Glutamatergic neuron (in vitro differentiated cells): Measurements from ENCODE around the gene CACNA1D. TPM values are rescaled to one million over a fixed set of nuclear protein-coding genes. Genes with fewer than 3 reads are reported as not detected.
A peak's percentile ranks its signal among the peaks of the same experiment; 100 is the strongest.
"Not testable (repeated sequence)": the region's sequence is repeated elsewhere in the genome, so short reads cannot be mapped to it uniquely, and the experiment has no call there.

Source experiments
- DNase-seq: peaks from one replicate; pipeline ENCODE4 v3.0.0; 2022
- H3K27ac Mint-ChIP-seq: one replicate; pipeline ENCODE4 v1.8.0; 2020; ENCODE audit warnings: mild to moderate bottlenecking, mixed read lengths, inconsistent platforms; ENCODE audit not compliant: unreplicated experiment
- H3K27me3 Mint-ChIP-seq: one replicate; pipeline ENCODE4 v1.8.0; 2020; ENCODE audit warnings: mild to moderate bottlenecking, moderate library complexity, mixed read lengths, inconsistent platforms; ENCODE audit not compliant: unreplicated experiment
- H3K36me3 Mint-ChIP-seq: one replicate; pipeline ENCODE4 v1.8.0; 2020; ENCODE audit warnings: mild to moderate bottlenecking, mixed read lengths, inconsistent platforms; ENCODE audit not compliant: unreplicated experiment
- H3K4me1 Mint-ChIP-seq: one replicate; pipeline ENCODE4 v1.8.0; 2020; ENCODE audit warnings: mild to moderate bottlenecking, low read depth, mixed read lengths, inconsistent platforms; ENCODE audit not compliant: unreplicated experiment
- H3K4me3 Mint-ChIP-seq: one replicate; pipeline ENCODE4 v1.8.0; 2020; ENCODE audit warnings: mild to moderate bottlenecking, mixed read lengths, inconsistent platforms; ENCODE audit not compliant: unreplicated experiment
- H3K9me3 Mint-ChIP-seq: one replicate; pipeline ENCODE4 v1.8.0; 2020; ENCODE audit warnings: mild to moderate bottlenecking, moderate library complexity, mixed read lengths, inconsistent platforms; ENCODE audit not compliant: unreplicated experiment
- CTCF ChIP-seq: fragments of 200-600 bp; sonication (generic); IDR thresholded peaks from one replicate; pipeline ENCODE4 v1.5.0; 2021; ENCODE audit not compliant: partially characterized antibody, unreplicated experiment
- total RNA-seq: library from RNA; stranded (reverse); fragmentation: NEBNext Ultra II Directional; extraction: Animal tissue kit (Norgen Biotek cat#: 25700); gene quantifications from one replicate; pipeline ENCODE4 v1.2.1, GENCODE V29; 2021; ENCODE audit not compliant: unreplicated experiment

The CACNA1D gene
- total RNA-seq, 1 donor from 2014 or later = 5.0 TPM

- H3K4me3 Mint-ChIP-seq = no peak overlapping the region
- no peak for DNase-seq
- H3K27ac Mint-ChIP-seq = no peak overlapping the region
- no peaks in the 10 kb centered on the region for H3K27me3 Mint-ChIP-seq
- H3K36me3 Mint-ChIP-seq = peaks cover 14% of the 10 kb centered on the region
- H3K4me1 Mint-ChIP-seq = no peaks in the 10 kb centered on the region
- TF ChIP-seq CTCF = no peak
- peaks cover 1% of the 10 kb centered on the region for H3K9me3 Mint-ChIP-seq
These were observed 167.1 kb downstream of the CACNA1D start for GRCh38 chr3:53661480-53661879.

- H3K36me3 Mint-ChIP-seq = peaks cover 14% of the 10 kb centered on the region
- DNase-seq, H3K27ac Mint-ChIP-seq, H3K4me1 Mint-ChIP-seq, H3K27me3 Mint-ChIP-seq, H3K9me3 Mint-ChIP-seq, H3K4me3 Mint-ChIP-seq: not testable (repeated sequence)
These were observed 170.4 kb downstream of the CACNA1D start for GRCh38 chr3:53664812-53665211.

GRCh38 chr3:53665608-53666425 is 171.4 kb downstream of the CACNA1D start:
- Mint-ChIP-seq H3K27me3 (no peaks in the 10 kb centered on the region), H3K4me1 (no peaks in the 10 kb centered on the region), H3K4me3 (no peak overlapping the region), H3K27ac (no peak overlapping the region), H3K36me3 (peaks cover 14% of the 10 kb centered on the region), H3K9me3 (peaks cover 1% of the 10 kb centered on the region)
- DNase-seq = no peak
- TF ChIP-seq CTCF = no peak

GRCh38 chr3:53668872-53669271 is 174.5 kb downstream of the CACNA1D start:
- no peak overlapping the region for H3K27ac Mint-ChIP-seq

GRCh38 chr3:53670721-53671120 is 176.3 kb downstream of the CACNA1D start:
- Mint-ChIP-seq H3K4me3 (no peak overlapping the region), H3K27me3 (no peaks in the 10 kb centered on the region), H3K9me3 (no peaks in the 10 kb centered on the region), H3K36me3 (no peaks in the 10 kb centered on the region), H3K27ac (no peak overlapping the region), H3K4me1 (peaks cover 13% of the 10 kb centered on the region)
- no peak for TF ChIP-seq CTCF
- DNase-seq = no peak

More at GRCh38 chr3:53668872-53669271, 174.5 kb downstream of the CACNA1D start:
- peak; percentile 44 for TF ChIP-seq CTCF
- Mint-ChIP-seq H3K4me3 (no peak overlapping the region), H3K9me3 (peaks cover 1% of the 10 kb centered on the region), H3K27me3 (no peaks in the 10 kb centered on the region), H3K4me1 (peaks cover 9% of the 10 kb centered on the region), H3K36me3 (peaks cover 6% of the 10 kb centered on the region)
- no peak for DNase-seq
